CD4-positive, alpha-beta T cell treated with Interleukin-4 for 4 hours (primary cell): Measurements from ENCODE around the gene CUX1.

Experiments
- DNase-seq: peaks from one replicate; pipeline ENCODE4 v3.0.0-alpha.2; 2020

The CUX1 gene

GRCh38 chr7:101898106-101898505 lies 80.7 kb downstream of the CUX1 start:
- no peak for DNase-seq

- DNase-seq, result no peak
Measured at GRCh38 chr7:101899616-101900015, 82.2 kb downstream of the CUX1 start.

- no peak for DNase-seq
Measured at GRCh38 chr7:101900103-101900502, 82.7 kb downstream of the CUX1 start.

GRCh38 chr7:101901661-101902491 lies 84.5 kb downstream of the CUX1 start:
- no peak for DNase-seq

GRCh38 chr7:101902680-101903514 lies 85.5 kb downstream of the CUX1 start:
- DNase-seq, result no peak

GRCh38 chr7:101903515-101903868 lies 86.1 kb downstream of the CUX1 start:
- no peak for DNase-seq

- no peak for DNase-seq
Measured at GRCh38 chr7:101904019-101904418, 86.6 kb downstream of the CUX1 start.

GRCh38 chr7:101905203-101905865 lies 87.9 kb downstream of the CUX1 start:
- DNase-seq, result no peak

- no peak for DNase-seq
Measured at GRCh38 chr7:101906291-101907240, 89.1 kb downstream of the CUX1 start.

GRCh38 chr7:101910991-101911799 lies 93.8 kb downstream of the CUX1 start:
- no peak for DNase-seq

- no peak for DNase-seq
Measured at GRCh38 chr7:101911800-101912715, 94.6 kb downstream of the CUX1 start.

GRCh38 chr7:101912716-101913110 lies 95.3 kb downstream of the CUX1 start:
- DNase-seq, result no peak

- no peak for DNase-seq
Measured at GRCh38 chr7:101913247-101913721, 95.9 kb downstream of the CUX1 start.

- DNase-seq, result no peak
Measured at GRCh38 chr7:101913851-101914250, 96.4 kb downstream of the CUX1 start.

- no peak for DNase-seq
Measured at GRCh38 chr7:101915000-101915399, 97.6 kb downstream of the CUX1 start.

GRCh38 chr7:101916041-101916800 lies 98.8 kb downstream of the CUX1 start:
- no peak for DNase-seq

- no peak for DNase-seq
Measured at GRCh38 chr7:101916876-101917275, 99.5 kb downstream of the CUX1 start.

- no peak for DNase-seq
Measured at GRCh38 chr7:101917566-101917965, 100.1 kb downstream of the CUX1 start.

- no peak for DNase-seq
Measured at GRCh38 chr7:101918426-101918825, 101.0 kb downstream of the CUX1 start.
